GM12891 (cell line): ENCODE measurements around the gene KRTAP4-8.

Experiments used
- PAX5 ChIP-seq: IDR thresholded peaks from 2 replicates; pipeline ENCODE4 v1.6.1; 2011; ENCODE audit warnings: low read length, moderate library complexity, mild to moderate bottlenecking; ENCODE audit not compliant: insufficient read depth, severe bottlenecking
- POLR2A ChIP-seq: IDR thresholded peaks from 2 replicates; pipeline ENCODE4 v1.6.1; 2011; ENCODE audit warnings: low read depth, low read length, control low read depth
- POLR2AphosphoS5 ChIP-seq: IDR thresholded peaks from 2 replicates; pipeline ENCODE4 v1.6.1; 2011; ENCODE audit warnings: low read depth, low read length, control low read depth
- SPI1 ChIP-seq: IDR thresholded peaks from 2 replicates; pipeline ENCODE4 v1.6.1; 2011; ENCODE audit warnings: low read depth, low read length, control low read depth
- TAF1 ChIP-seq: IDR thresholded peaks from 2 replicates; pipeline ENCODE4 v1.6.1; 2011; ENCODE audit warnings: low read depth, low read length, control low read depth

DNA sequence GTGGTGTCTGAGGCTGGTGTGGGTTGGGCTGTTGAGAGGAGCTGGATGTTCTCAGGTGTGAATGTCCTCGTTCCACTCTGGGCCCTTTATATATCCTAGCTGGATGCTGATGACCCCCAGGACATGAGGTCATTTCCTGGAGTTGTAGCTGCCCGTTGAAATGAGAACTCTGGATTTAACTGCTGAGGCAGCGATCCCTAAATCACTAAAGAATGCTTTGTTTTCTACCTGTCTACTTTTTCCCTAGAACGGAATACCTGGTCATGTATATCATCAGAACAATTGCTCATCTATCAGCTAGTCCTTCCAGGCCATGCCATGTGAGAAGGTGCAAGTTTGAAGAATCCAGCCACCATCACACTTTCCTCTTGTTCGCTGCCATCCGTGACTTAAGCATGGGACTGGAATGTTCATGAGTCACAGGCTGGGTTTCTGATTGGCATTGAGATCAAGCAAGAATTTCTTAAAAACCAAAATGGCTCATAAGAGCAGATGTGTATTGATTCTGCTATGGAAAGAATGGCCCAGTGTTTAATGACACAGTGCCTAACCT, 37.8 kb downstream of the KRTAP4-8 start, which contains the start of gene KRTAP2-3:
- TF ChIP-seq POLR2A = no peak
- TF ChIP-seq TAF1 = no peak
- TF ChIP-seq POLR2AphosphoS5 = no peak
- TF ChIP-seq PAX5 = no peak
- TF ChIP-seq SPI1 = no peak
